ENCODE results near the gene GARIN1A.

DNA sequence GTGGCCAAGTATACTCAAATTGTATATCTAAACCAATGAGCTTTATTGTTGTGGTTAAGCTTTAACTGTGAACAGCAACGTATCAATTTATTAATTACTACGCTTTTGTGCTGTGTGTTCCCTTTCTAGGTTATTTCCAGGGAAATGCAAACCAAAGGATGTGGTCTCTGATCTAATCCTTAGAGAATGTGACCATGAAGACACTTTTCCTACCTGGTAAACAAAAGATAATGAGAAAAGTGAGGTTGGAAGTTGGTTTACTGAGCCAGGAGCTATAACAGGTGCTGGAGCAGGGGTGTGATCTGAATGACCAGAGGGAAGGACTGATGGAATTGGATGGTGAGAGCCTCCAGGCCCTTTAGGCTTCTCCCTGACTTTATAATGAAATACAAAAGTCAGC lies 41.7 kb downstream of the GARIN1A start:
- TF ChIP-seq, protein P1, sequence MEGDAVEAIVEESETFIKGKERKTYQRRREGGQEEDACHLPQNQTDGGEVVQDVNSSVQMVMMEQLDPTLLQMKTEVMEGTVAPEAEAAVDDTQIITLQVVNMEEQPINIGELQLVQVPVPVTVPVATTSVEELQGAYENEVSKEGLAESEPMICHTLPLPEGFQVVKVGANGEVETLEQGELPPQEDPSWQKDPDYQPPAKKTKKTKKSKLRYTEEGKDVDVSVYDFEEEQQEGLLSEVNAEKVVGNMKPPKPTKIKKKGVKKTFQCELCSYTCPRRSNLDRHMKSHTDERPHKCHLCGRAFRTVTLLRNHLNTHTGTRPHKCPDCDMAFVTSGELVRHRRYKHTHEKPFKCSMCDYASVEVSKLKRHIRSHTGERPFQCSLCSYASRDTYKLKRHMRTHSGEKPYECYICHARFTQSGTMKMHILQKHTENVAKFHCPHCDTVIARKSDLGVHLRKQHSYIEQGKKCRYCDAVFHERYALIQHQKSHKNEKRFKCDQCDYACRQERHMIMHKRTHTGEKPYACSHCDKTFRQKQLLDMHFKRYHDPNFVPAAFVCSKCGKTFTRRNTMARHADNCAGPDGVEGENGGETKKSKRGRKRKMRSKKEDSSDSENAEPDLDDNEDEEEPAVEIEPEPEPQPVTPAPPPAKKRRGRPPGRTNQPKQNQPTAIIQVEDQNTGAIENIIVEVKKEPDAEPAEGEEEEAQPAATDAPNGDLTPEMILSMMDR (IDR thresholded peaks at IDR 0.05; ENCODE audit: poor library complexity, severe bottlenecking), result no peak
- TF ChIP-seq RAD21 (conservative IDR thresholded peaks at IDR 0.05) (no peak), SMC3 (conservative IDR thresholded peaks at IDR 0.05; ENCODE audit: poor library complexity) (no peak), EZH2 (IDR thresholded peaks at IDR 0.05; ENCODE audit: borderline replicate concordance, insufficient read depth, low read length, poor library complexity, severe bottlenecking) (no peak)

All from neural cell (in vitro differentiated cells).